Stimulated activated CD4-positive, alpha-beta T cell treated with anti-CD3 and anti-CD28 coated beads, Interleukin-4, amount 100 ng/mL, for 48 hours (primary cell): ENCODE measurements around the gene DIS3L2.
"Not testable (repeated sequence)": the region's sequence is repeated elsewhere in the genome, so short reads cannot be mapped to it uniquely, and the experiment has no call there.

Experiments
- DNase-seq, 2 donors: peaks; one replicate each; pipeline ENCODE4 v3.0.0-alpha.2; 2020; ENCODE audit warnings: low read depth in 2 of 2

Gene DIS3L2

DNA sequence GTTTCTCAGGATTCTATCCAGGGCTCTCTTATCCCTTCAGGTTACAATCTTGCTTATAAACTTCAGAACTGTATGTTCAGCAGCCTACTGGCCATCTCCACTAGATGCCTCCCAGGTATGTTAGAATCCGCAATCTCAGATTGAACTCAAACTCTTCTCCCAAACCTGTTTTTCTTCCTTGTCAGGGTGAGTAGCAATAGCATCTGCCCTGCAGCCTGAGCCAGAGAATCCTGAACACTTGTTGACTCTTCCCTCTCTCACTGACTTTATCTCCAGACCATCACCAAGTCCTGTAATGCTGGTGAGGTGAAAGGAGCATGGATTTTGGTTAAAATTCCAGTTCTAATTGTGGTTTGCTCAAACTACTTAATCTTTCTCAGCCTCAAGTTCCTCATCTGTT, 334.5 kb downstream of the DIS3L2 start:
- DNase-seq = no peak

DNA sequence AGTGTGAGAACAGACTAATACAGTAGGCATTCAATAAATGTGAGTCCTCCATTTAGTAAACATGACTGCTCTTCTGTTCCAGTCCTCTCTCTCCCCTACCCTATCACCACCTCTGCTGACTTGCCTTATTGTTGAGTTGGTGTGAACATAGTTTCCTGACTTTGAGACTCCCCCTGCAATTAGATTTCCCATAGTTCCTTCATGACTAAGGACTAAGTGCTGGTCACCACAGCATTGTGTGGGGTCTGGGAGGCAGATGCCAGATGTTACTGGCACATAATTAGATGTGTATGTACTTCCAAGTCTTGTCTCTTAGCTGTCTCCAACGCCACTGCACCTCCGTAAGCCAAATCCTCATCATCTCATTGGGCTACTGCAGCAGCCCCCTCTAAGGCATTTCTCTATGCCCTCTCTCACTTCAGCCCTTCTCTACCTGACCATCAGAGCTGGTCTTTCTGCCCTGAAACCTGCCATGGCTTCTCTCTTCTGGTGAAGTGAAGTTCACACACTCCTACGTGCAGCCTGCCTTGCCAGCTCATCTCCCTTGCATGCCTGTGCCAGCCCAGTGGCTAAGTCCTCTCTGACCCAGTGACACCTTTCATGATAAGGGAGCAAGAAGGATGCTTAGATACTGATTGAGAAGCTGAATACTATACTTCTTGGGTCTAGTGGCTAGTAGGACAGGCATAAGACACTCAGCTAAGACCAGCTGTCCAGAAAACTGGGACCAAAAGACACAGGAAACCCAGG, 335.4 kb downstream of the DIS3L2 start:
- no peak for DNase-seq

DNA sequence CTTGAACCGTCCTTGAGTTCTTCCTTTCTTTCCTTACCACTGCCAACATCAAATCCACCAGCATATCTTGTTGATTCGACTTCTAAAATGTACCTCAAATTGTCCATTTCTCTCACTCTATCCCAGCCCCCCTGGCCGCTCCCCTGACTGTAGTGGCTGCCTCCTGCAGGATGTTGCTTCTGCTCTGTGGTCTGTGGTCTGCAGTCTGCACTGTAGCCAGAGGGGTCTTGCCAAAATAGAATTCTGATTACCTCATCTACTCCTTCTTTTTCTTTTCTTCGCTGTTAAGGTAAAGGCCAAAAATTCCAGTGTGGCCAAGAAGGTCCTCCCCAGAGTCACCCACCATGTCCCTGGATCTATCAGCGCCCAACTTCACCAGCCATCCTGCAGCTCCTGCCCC, 337.6 kb downstream of the DIS3L2 start:
- no peak for DNase-seq

- no peak for DNase-seq
Measured at GRCh38 chr2:232299927-232300674, 338.6 kb downstream of the DIS3L2 start.

DNA sequence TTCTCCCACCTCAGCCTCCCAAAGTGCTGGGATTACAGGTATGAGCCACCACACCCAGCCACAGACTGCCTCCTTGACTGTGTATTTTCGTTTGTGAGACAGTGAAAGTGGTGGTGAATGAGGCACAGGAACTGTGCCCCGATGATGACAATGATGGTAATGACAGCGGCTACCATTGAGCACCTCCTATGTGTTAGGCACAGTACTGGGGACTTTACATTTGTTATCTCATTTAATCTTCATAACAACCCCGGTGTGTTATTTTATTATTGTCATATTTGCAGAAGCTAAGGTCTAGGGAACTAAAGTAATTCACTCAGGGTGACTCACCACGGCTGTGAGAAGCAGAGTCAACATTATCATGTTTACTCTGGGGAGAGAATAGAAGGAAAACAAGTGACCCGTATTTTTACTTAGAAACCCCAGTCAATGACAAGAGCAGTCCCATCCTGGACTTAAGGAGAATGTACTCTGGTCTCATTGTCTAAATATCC, 339.4 kb downstream of the DIS3L2 start:
- no peak for DNase-seq

DNA sequence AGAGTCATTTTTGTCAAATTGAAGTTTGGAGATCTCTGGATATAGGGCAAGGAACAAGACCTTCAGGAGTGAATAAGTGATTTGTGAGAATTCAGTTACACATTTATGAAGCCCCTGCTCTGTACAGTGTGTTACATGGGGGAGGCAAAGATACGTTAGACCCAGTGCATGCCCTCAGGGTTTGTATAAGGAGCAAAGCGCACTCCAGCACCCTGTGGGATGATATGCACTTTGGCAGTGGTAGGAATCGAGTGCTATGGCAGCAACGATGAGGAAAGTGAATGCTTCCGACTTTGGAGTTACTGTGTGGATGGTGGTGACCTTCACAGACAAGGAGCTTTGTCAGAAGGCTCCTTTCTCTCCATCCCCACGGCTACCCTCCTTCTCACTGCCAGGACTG, 342.7 kb downstream of the DIS3L2 start:
- no peak for DNase-seq

GRCh38 chr2:232306741-232307305, 345.3 kb downstream of the DIS3L2 start:
- no peak for DNase-seq

DNA sequence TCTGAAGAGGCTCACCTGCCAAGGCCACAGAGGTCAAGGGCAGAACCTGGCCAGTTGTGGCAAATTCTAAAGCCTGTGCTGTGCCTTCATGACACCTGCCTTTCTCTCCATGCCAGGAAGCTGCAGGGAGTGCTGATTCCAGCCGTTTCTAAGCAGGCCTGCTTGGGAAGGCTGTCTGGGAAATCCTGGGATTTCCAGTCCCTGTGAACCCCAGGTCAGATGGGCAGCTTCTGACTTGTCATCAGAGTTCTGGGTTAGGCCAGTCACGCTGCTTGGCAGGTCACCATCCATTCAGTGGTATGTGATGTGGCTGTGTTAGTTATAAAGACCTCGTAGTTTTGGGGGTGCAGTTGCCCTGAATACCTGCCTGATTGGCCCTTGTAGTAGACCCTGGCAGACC, 346.3 kb downstream of the DIS3L2 start:
- DNase-seq = no peak

GRCh38 chr2:232308986-232309385, 347.5 kb downstream of the DIS3L2 start:
- DNase-seq = no peak

- DNase-seq = no peak
Measured at GRCh38 chr2:232309592-232309991, 348.1 kb downstream of the DIS3L2 start.

- peak in 1 of 2 donors; percentile 16 for DNase-seq
Measured at GRCh38 chr2:232310121-232310520, 348.6 kb downstream of the DIS3L2 start.

GRCh38 chr2:232310696-232311095, 349.2 kb downstream of the DIS3L2 start:
- DNase-seq = no peak

- not testable (repeated sequence) for DNase-seq
Measured at GRCh38 chr2:232313645-232314044, 352.1 kb downstream of the DIS3L2 start.

DNA sequence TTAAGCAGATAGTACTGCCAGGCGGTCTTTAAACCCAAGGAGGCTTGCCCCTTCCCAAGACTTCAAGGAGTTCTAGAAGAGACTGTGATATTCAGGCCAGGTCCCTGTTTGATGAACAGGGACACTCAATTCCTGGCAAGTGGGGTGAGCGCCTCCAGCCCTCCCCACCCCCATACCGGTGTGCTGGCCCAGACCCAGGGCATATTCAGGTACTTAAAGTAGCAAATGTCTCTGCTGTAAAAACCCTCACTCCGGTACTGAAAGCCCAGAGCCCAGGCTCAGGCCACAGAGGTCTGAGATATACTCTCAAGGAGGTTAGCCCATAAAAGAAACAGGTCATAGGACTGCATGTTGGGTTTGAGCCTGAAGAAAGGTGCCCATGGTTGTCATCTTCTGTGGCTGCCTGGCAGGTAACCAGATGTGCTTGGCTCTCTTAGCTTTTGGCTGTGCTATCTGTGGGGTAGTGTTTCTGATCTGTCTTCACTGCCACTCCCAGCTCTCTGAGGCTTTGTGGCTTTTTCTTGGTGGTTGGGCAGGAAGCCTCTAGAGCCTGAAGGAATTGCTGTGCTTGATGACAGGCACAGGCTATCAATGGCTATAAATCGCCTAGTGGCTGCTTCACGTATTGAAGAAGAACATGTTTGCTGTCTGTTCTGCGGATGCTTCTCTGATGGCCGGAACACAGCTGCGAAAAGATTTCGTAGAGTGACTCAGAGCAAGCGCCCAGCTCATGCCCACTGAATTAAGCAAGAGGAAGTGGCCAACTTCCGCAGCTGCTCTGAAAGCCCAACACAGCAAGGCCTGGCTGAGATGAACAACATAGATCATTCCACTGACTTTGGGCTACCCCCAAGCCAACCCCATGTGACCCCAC, 353.8 kb downstream of the DIS3L2 start:
- peak; percentile 44 to 54 for DNase-seq

DNA sequence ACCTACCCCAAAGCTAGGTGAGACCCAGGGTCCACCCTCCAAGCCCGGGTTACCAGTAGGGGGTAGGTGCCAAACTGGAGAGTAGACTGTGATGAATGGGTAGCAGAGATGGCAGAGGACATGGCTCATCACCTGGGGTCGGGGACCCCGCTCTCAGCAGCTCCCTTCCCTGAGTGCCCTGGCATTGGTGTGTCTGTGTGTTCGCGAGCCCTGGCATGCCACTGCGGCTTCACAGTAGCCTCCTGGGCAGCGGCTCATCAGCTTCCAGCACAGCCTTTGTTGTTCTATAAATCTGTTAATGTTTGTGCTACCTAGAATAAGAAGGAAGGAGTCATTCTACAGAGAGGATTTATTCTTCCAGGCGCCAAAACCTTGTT, 354.4 kb downstream of the DIS3L2 start:
- DNase-seq = no peak

GRCh38 chr2:232316461-232317330, 355.2 kb downstream of the DIS3L2 start:
- DNase-seq = no peak

DNA sequence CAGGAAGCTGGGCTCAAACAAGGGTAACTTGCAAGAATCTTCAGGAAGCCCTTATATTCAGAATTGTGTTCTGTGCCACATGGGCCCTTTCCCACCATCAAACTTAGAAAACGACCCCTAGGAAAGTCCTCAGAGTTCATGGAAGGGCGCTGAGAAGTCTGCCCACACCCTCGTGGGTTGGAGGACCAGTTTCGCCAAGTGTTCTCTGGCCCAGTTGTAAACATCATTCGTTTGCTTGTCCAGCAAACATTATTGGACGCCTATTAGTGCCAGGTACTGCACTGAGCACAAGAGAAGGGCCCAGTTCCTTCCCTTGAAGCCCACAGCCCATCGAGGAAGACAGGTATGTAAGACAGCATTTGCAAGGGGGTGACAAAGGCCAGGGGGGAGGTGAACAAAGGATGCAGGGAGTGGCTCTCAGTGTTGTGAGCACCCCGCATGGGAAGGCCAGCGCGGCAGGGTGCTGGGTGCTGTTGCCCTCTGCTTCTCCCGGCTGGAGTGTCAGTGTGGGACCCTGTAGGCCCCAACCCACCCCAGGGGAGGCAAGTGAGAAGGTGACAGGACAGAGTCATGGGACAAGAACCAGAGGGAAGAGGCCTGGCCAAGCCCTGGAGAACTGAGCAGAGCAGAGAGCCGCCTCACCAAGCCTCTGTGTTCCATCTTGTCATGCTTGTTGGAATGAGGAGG, 356.8 kb downstream of the DIS3L2 start:
- no peak for DNase-seq

GRCh38 chr2:232319067-232319802, 357.7 kb downstream of the DIS3L2 start:
- no peak for DNase-seq

DNA sequence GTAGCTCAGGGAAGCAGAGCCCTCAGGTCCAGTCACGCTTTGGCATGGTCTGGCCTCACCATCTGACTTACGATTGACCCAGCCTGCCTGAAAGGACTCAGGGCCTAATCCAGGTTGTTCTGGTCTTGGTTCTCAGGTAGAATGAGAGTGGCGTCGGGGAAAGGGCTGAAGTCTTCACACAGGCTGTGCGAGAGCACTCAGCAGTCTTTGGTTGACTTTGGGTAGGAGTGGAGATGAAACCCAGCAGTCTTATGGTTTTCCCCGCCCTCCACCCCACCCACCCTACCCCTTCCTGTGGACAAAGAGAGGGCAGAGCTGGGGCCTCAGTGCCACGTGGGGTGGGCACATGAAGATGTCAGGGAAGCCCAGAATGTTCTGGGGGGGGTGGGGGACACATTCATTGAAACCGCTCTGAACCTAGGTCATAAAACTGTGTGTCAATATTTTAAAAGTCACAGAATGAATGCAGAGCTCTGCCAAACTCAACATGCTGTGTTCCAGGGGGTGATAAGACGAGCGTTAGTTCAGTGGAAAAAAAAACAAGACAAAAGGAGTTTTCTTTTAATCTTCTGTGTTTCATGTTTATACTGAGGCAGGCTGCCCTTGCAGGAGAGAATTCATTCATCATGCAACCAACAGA, 358.4 kb downstream of the DIS3L2 start:
- DNase-seq = no peak
